Endothelial cell of umbilical vein (primary cell): ENCODE data around the gene TEAD3. TPM values are rescaled to one million over a fixed set of nuclear protein-coding genes. Genes with fewer than 3 reads are reported as not detected.

Experiments used
- BruUV-seq: library from RNA; stranded (reverse); fragments of 400-500 nt; replicated peaks from 2 replicates; lab custom pipeline; 2021; lab: Mats Ljungman, UMichigan
- CTCF ChIA-PET: fragments of 300-600, 350-600 bp; sonication (Branson Sonifier 250); formaldehyde crosslinking; loops from one replicate; lab custom pipeline; 2021; ENCODE audit warnings: antibody characterized with exemption, inconsistent platforms; lab: Charles Lee
- POLR2A ChIA-PET: fragments of 300-600, 350-600 bp; sonication (Branson Sonifier 250); formaldehyde crosslinking; loops from one replicate; lab custom pipeline; 2021; ENCODE audit warnings: antibody characterized with exemption, inconsistent platforms; lab: Charles Lee
- DNase-seq: peaks from one replicate; pipeline ENCODE4 v3.0.0-alpha.2; 2011; ENCODE audit warnings: low read depth, low spot score
- FAIRE-seq: peaks from 2 replicates; lab custom pipeline; 2011; peaks lifted over from hg19 to GRCh38; lab: Jason Lieb, UNC
- H2AFZ ChIP-seq: 2 replicates; pipeline ENCODE4 v1.6.0; 2012; ENCODE audit warnings: low read depth, low read length, control low read depth, inconsistent platforms
- H3K27ac ChIP-seq: 2 replicates; pipeline ENCODE4 v1.5.1; 2011; ENCODE audit warnings: low read depth, mild to moderate bottlenecking, control low read depth, low read length, moderate library complexity; ENCODE audit not compliant: insufficient read depth
- H3K27me3 ChIP-seq, 2 experiments: 2 replicates each; pipeline versions ENCODE4 v1.6.0 to v1.6.1; 2011; ENCODE audit warnings: low read length in 2 of 2, mixed read lengths in 1 of 2; ENCODE audit not compliant: control insufficient read depth in 2 of 2, insufficient read depth in 2 of 2
- H3K36me3 ChIP-seq, 2 experiments: 2 replicates in 1 of 2; 3 replicates in 1 of 2; pipeline ENCODE4 v1.5.1; 2011; ENCODE audit warnings: low read length in 2 of 2, mild to moderate bottlenecking in 1 of 2, moderate library complexity in 1 of 2; ENCODE audit not compliant: control insufficient read depth in 2 of 2, insufficient read depth in 2 of 2; ENCODE audit errors: extremely low read depth in 1 of 2
- H3K4me1 ChIP-seq: 3 replicates; pipeline ENCODE4 v1.5.1; 2011; ENCODE audit warnings: mild to moderate bottlenecking, low read length; ENCODE audit not compliant: control insufficient read depth, insufficient read depth; ENCODE audit errors: extremely low read depth
- H3K4me2 ChIP-seq: 2 replicates; pipeline ENCODE4 v1.6.1; 2011; ENCODE audit warnings: low read length, control low read depth, mixed read lengths; ENCODE audit not compliant: insufficient read depth
- H3K4me3 ChIP-seq, 3 experiments: fragments of 200-600 bp in 1 of 3; sonication (generic), shearing (Covaris generic) in 1 of 3; replicated peaks in 1 of 3; 2 replicates each; pipeline ENCODE4 v1.5.1; 2011 to 2016; ENCODE audit warnings: control low read depth in 3 of 3, low read length in 3 of 3, mild to moderate bottlenecking in 2 of 3, inconsistent platforms in 1 of 3, low read depth in 1 of 3, moderate library complexity in 1 of 3; ENCODE audit not compliant: insufficient read depth in 1 of 3
- H3K79me2 ChIP-seq: 2 replicates; pipeline ENCODE4 v1.6.0; 2012; ENCODE audit warnings: low read length, inconsistent platforms; ENCODE audit not compliant: control insufficient read depth, insufficient read depth
- H3K9ac ChIP-seq: replicated peaks from 2 replicates; pipeline ENCODE3; 2011; ENCODE audit warnings: low read length, control low read depth; ENCODE audit not compliant: insufficient read depth; ENCODE audit errors: extremely low read depth
- H3K9me1 ChIP-seq: replicated peaks from 3 replicates; pipeline ENCODE4 v1.6.0; 2011; ENCODE audit warnings: mild to moderate bottlenecking, low read length; ENCODE audit not compliant: control insufficient read depth, insufficient read depth; ENCODE audit errors: extremely low read depth
- H3K9me3 ChIP-seq: replicated peaks from 2 replicates; pipeline ENCODE4 v1.5.1; 2012; ENCODE audit warnings: low read length, inconsistent platforms; ENCODE audit not compliant: control insufficient read depth, insufficient read depth
- H4K20me1 ChIP-seq: replicated peaks from 2 replicates; pipeline ENCODE3; 2011; ENCODE audit warnings: mild to moderate bottlenecking, low read length; ENCODE audit not compliant: control insufficient read depth, insufficient read depth; ENCODE audit errors: extremely low read depth
- EZH2 ChIP-seq: IDR thresholded peaks from 2 replicates; pipeline ENCODE4 v1.6.1; 2012; ENCODE audit warnings: borderline replicate concordance, low read depth, mild to moderate bottlenecking, moderate library complexity, low read length, inconsistent platforms; ENCODE audit not compliant: severe bottlenecking
- FOS ChIP-seq: IDR thresholded peaks from 2 replicates; pipeline ENCODE4 v1.6.1; 2011; ENCODE audit warnings: mild to moderate bottlenecking, low read length, moderate library complexity, borderline replicate concordance; ENCODE audit not compliant: insufficient read depth
- GATA2 ChIP-seq: IDR thresholded peaks from 2 replicates; pipeline ENCODE4 v1.7.0; 2011; ENCODE audit warnings: low read depth, mild to moderate bottlenecking, moderate library complexity, mixed read lengths, low read length; ENCODE audit not compliant: insufficient read length, insufficient read depth
- JUN ChIP-seq: IDR thresholded peaks from 2 replicates; pipeline ENCODE4 v1.6.1; 2011; ENCODE audit warnings: borderline replicate concordance, low read depth; ENCODE audit not compliant: insufficient read length, insufficient read depth
- MAX ChIP-seq: IDR thresholded peaks from 2 replicates; pipeline ENCODE4 v1.6.1; 2011; ENCODE audit not compliant: insufficient read depth, insufficient read length
- MYC ChIP-seq: IDR thresholded peaks from one replicate; pipeline ENCODE4 v1.6.1; 2011; ENCODE audit warnings: mild to moderate bottlenecking, low read depth, low read length
- POLR2A ChIP-seq: IDR thresholded peaks from 2 replicates; pipeline ENCODE4 v1.6.1; 2012; ENCODE audit warnings: low read depth, mild to moderate bottlenecking, control low read depth, low read length
- POLR2AphosphoS5 ChIP-seq: IDR thresholded peaks from 2 replicates; pipeline ENCODE4 v1.6.1; 2012; ENCODE audit warnings: low read depth, mild to moderate bottlenecking, control low read depth, low read length, moderate library complexity; ENCODE audit not compliant: insufficient read depth
- dilution Hi-C: fragments of 300-500 bp; cut with MboI; formaldehyde crosslinking; loops from one replicate; pipeline ENCODE4 v1.15.0; 2019; ENCODE audit warnings: low sequenced_read_pairs; ENCODE audit not compliant: extremely low pct_ligation_motif_present
- intact Hi-C: fragments of 100-400 bp; cut with micrococcal nuclease; formaldehyde crosslinking; loops from one replicate; pipeline ENCODE4 v1.10.0; 2022
- polyA plus RNA-seq, 4 experiments: library from polyadenylated mRNA; depleted of rRNA in 3 of 4; stranded (reverse) in 3 of 4; unstranded in 1 of 4; fragments of >200 nt; gene quantifications; 2 replicates each; pipeline versions ENCODE4 v1.2.1 to v1.2.3, GENCODE V29; 2011 to 2012; ENCODE audit warnings: missing spikeins in 1 of 4
- total RNA-seq: library from RNA; stranded (reverse); gene quantifications from 2 replicates; pipeline ENCODE4 v1.2.3, GENCODE V29; 2021
- TF ChIP-seq, protein P1 (sequence below), 2 donors: IDR thresholded peaks; 1 replicate in 1 of 2; 2 replicates in 1 of 2; pipeline ENCODE4 v1.5.1; 2011; ENCODE audit warnings: low read length in 2 of 2, mild to moderate bottlenecking in 2 of 2, moderate library complexity in 2 of 2, control low read depth in 1 of 2, inconsistent platforms in 1 of 2, low read depth in 1 of 2; ENCODE audit not compliant: insufficient read depth in 1 of 2; ENCODE audit errors: extremely low read depth in 1 of 2

TEAD3 gene
- total and polyA plus RNA-seq, 2 donors (not counting 3 experiments of a cell fraction or from before 2014, with no cell fraction given): 1.1 to 1.6 TPM

DNA sequence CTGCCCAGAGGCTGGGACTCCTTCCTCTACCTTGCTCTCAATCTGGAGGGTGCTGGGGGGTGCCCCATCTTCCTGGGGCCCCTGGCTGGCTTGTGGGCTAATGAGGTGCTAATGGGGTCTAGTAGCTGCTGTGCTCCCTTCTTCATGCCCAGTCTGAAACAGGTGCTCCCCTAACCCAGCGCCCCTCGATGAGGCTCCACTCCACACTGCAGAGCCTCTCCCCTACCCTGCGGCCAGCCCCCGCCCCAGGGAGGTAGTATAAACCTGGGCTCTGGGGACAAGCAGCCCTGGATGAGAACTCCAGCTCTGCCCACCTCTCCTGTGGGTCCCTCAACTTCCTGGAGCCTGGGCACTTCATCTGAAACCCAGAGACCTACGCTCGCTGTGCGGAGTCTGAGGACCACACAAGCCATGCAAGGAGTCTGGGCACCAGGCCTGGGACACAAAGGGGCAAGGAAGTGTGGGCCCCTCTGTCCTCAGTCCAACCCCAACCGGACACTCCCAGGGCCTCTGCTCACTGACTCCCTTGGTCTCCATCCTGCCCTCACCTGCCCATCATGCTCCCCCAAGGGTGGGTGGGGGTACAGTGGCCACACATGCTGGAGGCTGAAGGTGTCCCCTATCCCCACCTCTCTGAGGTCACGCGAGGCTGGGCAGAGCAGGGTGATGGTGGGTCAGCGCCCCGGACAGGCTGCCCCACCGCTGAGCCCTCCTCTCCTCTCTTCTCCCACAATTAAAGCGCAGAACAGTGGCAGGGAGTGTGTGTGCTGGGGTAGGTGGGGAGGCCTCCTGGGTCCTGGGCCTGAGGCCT, 22.5 kb downstream of the TEAD3 start:
- ChIA-PET CTCF (no interaction called here), POLR2A (interaction anchor here (0.7 to 0.9 kb wide), 2 partner anchors 8 to 441 kb away, joined by 3 read pairs; no protein-coding TSS in a partner anchor)
- FAIRE-seq (no peak), DNase-seq (no peak)
- H3K9me1 ChIP-seq: no peaks in the 10 kb centered on the region
- H3K4me3 ChIP-seq: no peak overlapping the region
- dilution Hi-C loops: no loop called here
- peaks cover 21% of the 10 kb centered on the region for H3K4me1 ChIP-seq
- no peak overlapping the region for H3K4me2 ChIP-seq
- no peaks in the 10 kb centered on the region for H3K9me3 ChIP-seq
- H3K36me3 ChIP-seq: peaks cover 7 to 13% of the 10 kb centered on the region in 2 experiments
- H4K20me1 ChIP-seq: peaks cover 12% of the 10 kb centered on the region
- no peaks in the 10 kb centered on the region for H3K27me3 ChIP-seq
- intact Hi-C loops: no loop called here
- no TSS peak for BruUV-seq
- TF ChIP-seq POLR2AphosphoS5: peak; percentile 52
- no peak for TF ChIP-seq GATA2
- no peak for TF ChIP-seq FOS
- TF ChIP-seq POLR2A: peak; percentile 64
- TF ChIP-seq, protein P1, sequence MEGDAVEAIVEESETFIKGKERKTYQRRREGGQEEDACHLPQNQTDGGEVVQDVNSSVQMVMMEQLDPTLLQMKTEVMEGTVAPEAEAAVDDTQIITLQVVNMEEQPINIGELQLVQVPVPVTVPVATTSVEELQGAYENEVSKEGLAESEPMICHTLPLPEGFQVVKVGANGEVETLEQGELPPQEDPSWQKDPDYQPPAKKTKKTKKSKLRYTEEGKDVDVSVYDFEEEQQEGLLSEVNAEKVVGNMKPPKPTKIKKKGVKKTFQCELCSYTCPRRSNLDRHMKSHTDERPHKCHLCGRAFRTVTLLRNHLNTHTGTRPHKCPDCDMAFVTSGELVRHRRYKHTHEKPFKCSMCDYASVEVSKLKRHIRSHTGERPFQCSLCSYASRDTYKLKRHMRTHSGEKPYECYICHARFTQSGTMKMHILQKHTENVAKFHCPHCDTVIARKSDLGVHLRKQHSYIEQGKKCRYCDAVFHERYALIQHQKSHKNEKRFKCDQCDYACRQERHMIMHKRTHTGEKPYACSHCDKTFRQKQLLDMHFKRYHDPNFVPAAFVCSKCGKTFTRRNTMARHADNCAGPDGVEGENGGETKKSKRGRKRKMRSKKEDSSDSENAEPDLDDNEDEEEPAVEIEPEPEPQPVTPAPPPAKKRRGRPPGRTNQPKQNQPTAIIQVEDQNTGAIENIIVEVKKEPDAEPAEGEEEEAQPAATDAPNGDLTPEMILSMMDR (IDR thresholded peaks at IDR 0.05; ENCODE audit: extremely low read depth in 1 of 2, insufficient read depth in 1 of 2, low read depth in 1 of 2, low read length in 2 of 2): no peak
- no peak for TF ChIP-seq MAX
- no peak for TF ChIP-seq MYC
- TF ChIP-seq JUN: no peak
- no peak for TF ChIP-seq EZH2
- H3K9ac ChIP-seq: no peak overlapping the region
- peaks cover 21% of the 10 kb centered on the region for H3K79me2 ChIP-seq
- no peak overlapping the region for H3K27ac ChIP-seq
- H2AFZ ChIP-seq: no peak overlapping the region
